Kidney (tissue), 14 donors: ENCODE results near the gene TBCB. TPM values are rescaled to one million over a fixed set of nuclear protein-coding genes. Genes with fewer than 3 reads are reported as not detected.

Experiments
- DNase-seq, 5 donors: peaks; one replicate each; pipeline ENCODE4 v3.0.0-alpha.2; 2013 to 2020
- FAIRE-seq: peaks from 2 replicates; lab custom pipeline; 2012; peaks lifted over from hg19 to GRCh38; lab: Jason Lieb, UNC
- H3K27ac ChIP-seq, 2 donors: one replicate each; pipeline ENCODE4 v1.7.0; 2013; ENCODE audit warnings: low read depth in 2 of 2, low read length in 2 of 2, inconsistent platforms in 1 of 2
- H3K27me3 ChIP-seq: one replicate; pipeline ENCODE4 v1.7.1; 2013; ENCODE audit warnings: low read length, inconsistent platforms; ENCODE audit not compliant: control insufficient read depth, insufficient read depth
- H3K36me3 ChIP-seq, 3 donors: one replicate each; pipeline versions ENCODE4 v1.7.0 to v1.7.1; 2013; ENCODE audit warnings: low read length in 3 of 3, control low read depth in 1 of 3, inconsistent platforms in 1 of 3; ENCODE audit not compliant: insufficient read depth in 3 of 3, control insufficient read depth in 2 of 3
- H3K4me1 ChIP-seq, 3 donors: one replicate each; pipeline versions ENCODE4 v1.7.0 to v1.7.1; 2013; ENCODE audit warnings: low read length in 3 of 3, inconsistent platforms in 1 of 3, low read depth in 1 of 3; ENCODE audit not compliant: control insufficient read depth in 2 of 3, insufficient read depth in 2 of 3
- H3K4me3 ChIP-seq, 3 donors: one replicate each; pipeline versions ENCODE4 v1.7.0 to v1.8.1; 2013; ENCODE audit warnings: low read length in 3 of 3, control low read depth in 1 of 3, inconsistent platforms in 1 of 3
- H3K9ac ChIP-seq, 3 donors: one replicate each; pipeline versions ENCODE4 v1.7.0 to v1.7.1; 2013; ENCODE audit warnings: low read length in 3 of 3, control low read depth in 1 of 3, inconsistent platforms in 1 of 3
- H3K9me3 ChIP-seq, 3 donors: one replicate each; pipeline versions ENCODE4 v1.7.0 to v1.7.1; 2013; ENCODE audit warnings: low read length in 3 of 3, control low read depth in 1 of 3, inconsistent platforms in 1 of 3; ENCODE audit not compliant: control insufficient read depth in 2 of 3, insufficient read depth in 1 of 3
- intact Hi-C: fragments of 100-400 bp; cut with DNase I; formaldehyde crosslinking; loops from one replicate; pipeline ENCODE4 v1.11.1; 2022
- polyA plus RNA-seq: library from polyadenylated mRNA; stranded (reverse); fragments of 350-450 nt; fragmentation: Illumina TruSeq; extraction: RNeasy Lipid Tissue Mini Kit (QIAGEN cat#74804); gene quantifications from one replicate; pipeline ENCODE4 v1.2.3, GENCODE V29; 2014; ENCODE audit warnings: low read depth, low replicate concordance; ENCODE audit not compliant: insufficient read depth
- total RNA-seq: library from RNA; stranded (reverse); fragmentation: NEBNext Ultra II Directional; extraction: Animal tissue kit (Norgen Biotek cat#: 25700); gene quantifications from one replicate; pipeline ENCODE4 v1.2.1, GENCODE V29; 2021
- TF ChIP-seq, protein P1 (sequence below): IDR thresholded peaks from 3 replicates; pipeline ENCODE4 v1.5.1; 2012; ENCODE audit warnings: mild to moderate bottlenecking, moderate library complexity, borderline replicate concordance; ENCODE audit not compliant: insufficient read depth; ENCODE audit errors: extremely low read depth
- donor health status: control.
- donor health status: control.
- donor health status: control.
- donor health status: control.
- donor health status: control.
- donor health status: DM: yes; HTN: yes; CAD: no.
- donor health status: Normal renal cell carcinoma (clear cell type).

Gene TBCB
- total and polyA plus RNA-seq, 2 donors from 2014 or later: 144 to 242 TPM

GRCh38 chr19:36136964-36137686 lies 21.9 kb downstream of the TBCB start:
- H3K4me3 ChIP-seq: no peak overlapping the region
- H3K36me3 ChIP-seq: peaks cover 0 to 3% (median 0%) of the 10 kb centered on the region in 3 donors
- no peak for FAIRE-seq
- H3K9me3 ChIP-seq: no peaks in the 10 kb centered on the region
- intact Hi-C loops: no loop called here
- DNase-seq: peak in 1 of 5 donors; percentile 90
- TF ChIP-seq, protein P1, sequence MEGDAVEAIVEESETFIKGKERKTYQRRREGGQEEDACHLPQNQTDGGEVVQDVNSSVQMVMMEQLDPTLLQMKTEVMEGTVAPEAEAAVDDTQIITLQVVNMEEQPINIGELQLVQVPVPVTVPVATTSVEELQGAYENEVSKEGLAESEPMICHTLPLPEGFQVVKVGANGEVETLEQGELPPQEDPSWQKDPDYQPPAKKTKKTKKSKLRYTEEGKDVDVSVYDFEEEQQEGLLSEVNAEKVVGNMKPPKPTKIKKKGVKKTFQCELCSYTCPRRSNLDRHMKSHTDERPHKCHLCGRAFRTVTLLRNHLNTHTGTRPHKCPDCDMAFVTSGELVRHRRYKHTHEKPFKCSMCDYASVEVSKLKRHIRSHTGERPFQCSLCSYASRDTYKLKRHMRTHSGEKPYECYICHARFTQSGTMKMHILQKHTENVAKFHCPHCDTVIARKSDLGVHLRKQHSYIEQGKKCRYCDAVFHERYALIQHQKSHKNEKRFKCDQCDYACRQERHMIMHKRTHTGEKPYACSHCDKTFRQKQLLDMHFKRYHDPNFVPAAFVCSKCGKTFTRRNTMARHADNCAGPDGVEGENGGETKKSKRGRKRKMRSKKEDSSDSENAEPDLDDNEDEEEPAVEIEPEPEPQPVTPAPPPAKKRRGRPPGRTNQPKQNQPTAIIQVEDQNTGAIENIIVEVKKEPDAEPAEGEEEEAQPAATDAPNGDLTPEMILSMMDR: no peak
- H3K4me1 ChIP-seq: peaks cover 0 to 8% (median 7%) of the 10 kb centered on the region in 3 donors
- peak overlapping the region in 1 of 3 donors; percentile 46 for H3K9ac ChIP-seq
- no peaks in the 10 kb centered on the region for H3K27me3 ChIP-seq
- peak overlapping the region; percentile 41 to 62 for H3K27ac ChIP-seq

DNA sequence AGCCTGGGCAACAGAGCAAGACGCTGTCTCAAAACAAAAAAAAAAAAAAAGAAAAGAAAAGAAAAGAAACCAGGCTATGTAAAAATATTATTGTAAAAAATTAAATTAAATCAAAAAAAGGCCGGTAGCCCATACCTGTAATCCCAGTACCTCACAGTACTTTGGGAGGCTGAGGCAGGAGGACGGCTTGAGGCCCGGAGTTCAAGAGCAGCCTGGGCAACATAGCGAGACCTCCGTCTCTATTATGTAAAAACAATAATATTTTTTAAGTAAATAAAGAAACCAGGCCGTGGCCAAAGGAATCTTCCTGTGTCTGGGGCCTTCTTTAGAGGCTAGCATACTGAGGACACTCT lies 23.8 kb downstream of the TBCB start:
- DNase-seq: no peak
- Histone ChIP-seq H3K9ac (peak overlapping the region; percentile 62 to 100 (median 74)), H3K4me3 (peak overlapping the region in 2 of 3 donors; percentile 65 to 100), H3K4me1 (peaks cover 0 to 8% (median 7%) of the 10 kb centered on the region in 3 donors), H3K36me3 (peaks cover 5 to 12% (median 9%) of the 10 kb centered on the region in 3 donors), H3K9me3 (no peaks in the 10 kb centered on the region), H3K27ac (peak overlapping the region; percentile 99 to 100), H3K27me3 (no peaks in the 10 kb centered on the region)
- intact Hi-C loops: no loop called here
- FAIRE-seq: no peak
- TF ChIP-seq, protein P1: no peak

- H3K27ac ChIP-seq: peak within 1 kb of the TSS; percentile 99 to 100
- peaks cover 7 to 14% (median 12%) of the 10 kb centered on the region in 3 donors for H3K36me3 ChIP-seq
- peak within 1 kb of the TSS; percentile 69 to 100 (median 87) for H3K9ac ChIP-seq
- H3K9me3 ChIP-seq: no peaks in the 10 kb centered on the region
- H3K27me3 ChIP-seq: no peaks in the 10 kb centered on the region
- TF ChIP-seq, protein P1: peak; percentile 10
- DNase-seq (peak; percentile 98 to 99 (median 99)), FAIRE-seq (no peak)
- peak within 1 kb of the TSS; percentile 81 to 100 (median 90) for H3K4me3 ChIP-seq
- intact Hi-C loops: no loop called here
- H3K4me1 ChIP-seq: peaks cover 0 to 8% (median 7%) of the 10 kb centered on the region in 3 donors
Observed at GRCh38 chr19:36139473-36140303, 24.4 kb downstream of the TBCB start, which contains the start of gene CAPNS1. Gene CAPNS1 (plus strand): TSS chr19:36140066. CDS start chr19:36141012, 946 bp downstream.
